Peyer's patch (tissue), 4 donors: ENCODE data around the gene GREB1L. TPM values are rescaled to one million over a fixed set of nuclear protein-coding genes. Genes with fewer than 3 reads are reported as not detected.
A peak's percentile ranks its signal among the peaks of the same experiment; 100 is the strongest.

Source experiments
- DNase-seq, 3 donors: peaks; one replicate each; pipeline ENCODE4 v3.0.0-alpha.2; 2017 to 2019
- H3K27ac ChIP-seq, 4 donors: fragments of 200-600 bp; sonication (generic); one replicate each; pipeline ENCODE4 v1.5.1; 2016 to 2019
- H3K27me3 ChIP-seq, 2 donors: fragments of 200-600 bp; sonication (generic); one replicate each; pipeline ENCODE4 v1.5.1; 2019
- H3K36me3 ChIP-seq, 3 donors: fragments of 200-600 bp; sonication (generic); one replicate each; pipeline ENCODE4 v1.5.1; 2016 to 2019
- H3K4me1 ChIP-seq, 4 donors: fragments of 200-600 bp; sonication (generic); one replicate each; pipeline ENCODE4 v1.5.1; 2016 to 2019
- H3K4me3 ChIP-seq, 4 donors: fragments of 200-600 bp; sonication (generic); 1 replicate in 3 of 4; 2 replicates in 1 of 4; pipeline ENCODE4 v1.5.1; 2016 to 2019; ENCODE audit warnings: mild to moderate bottlenecking in 1 of 4
- H3K9me3 ChIP-seq, 4 donors: fragments of 200-600 bp; sonication (generic); one replicate each; pipeline ENCODE4 v1.5.1; 2016 to 2019; ENCODE audit warnings: mild to moderate bottlenecking in 1 of 4
- CTCF ChIP-seq, 6 experiments: fragments of 450-650 bp in 4 of 6; fragments of 200-600 bp in 2 of 6; sonication (generic) in 1 of 6; IDR thresholded peaks; one replicate each; pipeline ENCODE4 v1.5.1; 2017 to 2019; ENCODE audit warnings: antibody characterized with exemption in 6 of 6, mild to moderate bottlenecking in 3 of 6, moderate library complexity in 1 of 6
- POLR2A ChIP-seq, 2 donors: fragments of 450-650 bp; IDR thresholded peaks; one replicate each; pipeline ENCODE4 v1.5.1; 2017; ENCODE audit warnings: antibody characterized with exemption in 2 of 2, mild to moderate bottlenecking in 2 of 2, moderate library complexity in 2 of 2
- total RNA-seq, 4 donors: library from RNA; depleted of rRNA; stranded (reverse); fragments of >200 nt; gene quantifications; one replicate each; pipeline ENCODE4 v1.1.0, GENCODE V29; 2016

GREB1L gene
- total RNA-seq, 4 donors from 2014 or later = 0.53 to 3.3 (median 2.8) TPM

- Histone ChIP-seq H3K4me1 (no peaks in the 10 kb centered on the region), H3K27me3 (no peaks in the 10 kb centered on the region), H3K4me3 (no peak overlapping the region), H3K9me3 (no peaks in the 10 kb centered on the region), H3K27ac (no peak overlapping the region), H3K36me3 (no peaks in the 10 kb centered on the region)
- no peak for TF ChIP-seq POLR2A (IDR thresholded peaks at IDR 0.05)
- TF ChIP-seq CTCF (IDR thresholded peaks at IDR 0.05) = no peak
- no peak for DNase-seq
Observed at GRCh38 chr18:21406116-21406515, 164.1 kb downstream of the GREB1L start.

GRCh38 chr18:21408681-21409080 is 166.6 kb downstream of the GREB1L start:
- no peak for DNase-seq
- H3K27me3 ChIP-seq = no peaks in the 10 kb centered on the region
- no peaks in the 10 kb centered on the region for H3K9me3 ChIP-seq
- H3K4me1 ChIP-seq = no peaks in the 10 kb centered on the region
- no peak for TF ChIP-seq CTCF (IDR thresholded peaks at IDR 0.05)
- no peak for TF ChIP-seq POLR2A (IDR thresholded peaks at IDR 0.05)
- H3K27ac ChIP-seq = no peak overlapping the region
- no peaks in the 10 kb centered on the region for H3K36me3 ChIP-seq
- no peak overlapping the region for H3K4me3 ChIP-seq

GRCh38 chr18:21433436-21433835 is 191.4 kb downstream of the GREB1L start:
- Histone ChIP-seq H3K27ac (no peak overlapping the region), H3K9me3 (no peaks in the 10 kb centered on the region), H3K4me1 (no peaks in the 10 kb centered on the region), H3K36me3 (no peaks in the 10 kb centered on the region), H3K4me3 (no peak overlapping the region), H3K27me3 (no peaks in the 10 kb centered on the region)
- TF ChIP-seq CTCF (IDR thresholded peaks at IDR 0.05) (no peak), POLR2A (IDR thresholded peaks at IDR 0.05) (no peak)
- no peak for DNase-seq

GRCh38 chr18:21439431-21439846 is 197.4 kb downstream of the GREB1L start:
- H3K36me3 ChIP-seq = no peaks in the 10 kb centered on the region
- H3K4me1 ChIP-seq = no peaks in the 10 kb centered on the region
- no peaks in the 10 kb centered on the region for H3K27me3 ChIP-seq
- DNase-seq = peak in 1 of 3 donors; percentile 47
- no peak overlapping the region for H3K27ac ChIP-seq
- H3K9me3 ChIP-seq = no peaks in the 10 kb centered on the region
- H3K4me3 ChIP-seq = no peak overlapping the region
- TF ChIP-seq CTCF (IDR thresholded peaks at IDR 0.05) (no peak), POLR2A (IDR thresholded peaks at IDR 0.05) (no peak)

GRCh38 chr18:21441670-21442069 is 199.6 kb downstream of the GREB1L start:
- Histone ChIP-seq H3K4me3 (no peak overlapping the region), H3K27ac (no peak overlapping the region), H3K4me1 (no peaks in the 10 kb centered on the region), H3K36me3 (no peaks in the 10 kb centered on the region), H3K9me3 (no peaks in the 10 kb centered on the region), H3K27me3 (no peaks in the 10 kb centered on the region)
- TF ChIP-seq CTCF (IDR thresholded peaks at IDR 0.05) = no peak
- no peak for DNase-seq

- Histone ChIP-seq H3K9me3 (no peaks in the 10 kb centered on the region), H3K4me1 (no peaks in the 10 kb centered on the region), H3K4me3 (no peak overlapping the region), H3K27ac (no peak overlapping the region), H3K27me3 (no peaks in the 10 kb centered on the region), H3K36me3 (no peaks in the 10 kb centered on the region)
- no peak for DNase-seq
- no peak for TF ChIP-seq CTCF (IDR thresholded peaks at IDR 0.05)
- no peak for TF ChIP-seq POLR2A (IDR thresholded peaks at IDR 0.05)
Observed at GRCh38 chr18:21443776-21444464, 201.9 kb downstream of the GREB1L start.
